Measurements from ENCODE around the gene ALDH1A1. TPM values are rescaled to one million over a fixed set of nuclear protein-coding genes. Genes with fewer than 3 reads are reported as not detected.

Gene ALDH1A1
- total RNA-seq, 1 donor from 2014 or later, result 0.27 TPM

GRCh38 chr9:72979405-72980100 lies 26.7 kb upstream of the ALDH1A1 start:
- no peaks in the 10 kb centered on the region for H3K36me3 Mint-ChIP-seq (ENCODE audit: low read depth)
- DNase-seq (ENCODE audit: low spot score), result no peak
- no peaks in the 10 kb centered on the region for H3K9me3 Mint-ChIP-seq (ENCODE audit: low read depth)
- TF ChIP-seq, protein P1, sequence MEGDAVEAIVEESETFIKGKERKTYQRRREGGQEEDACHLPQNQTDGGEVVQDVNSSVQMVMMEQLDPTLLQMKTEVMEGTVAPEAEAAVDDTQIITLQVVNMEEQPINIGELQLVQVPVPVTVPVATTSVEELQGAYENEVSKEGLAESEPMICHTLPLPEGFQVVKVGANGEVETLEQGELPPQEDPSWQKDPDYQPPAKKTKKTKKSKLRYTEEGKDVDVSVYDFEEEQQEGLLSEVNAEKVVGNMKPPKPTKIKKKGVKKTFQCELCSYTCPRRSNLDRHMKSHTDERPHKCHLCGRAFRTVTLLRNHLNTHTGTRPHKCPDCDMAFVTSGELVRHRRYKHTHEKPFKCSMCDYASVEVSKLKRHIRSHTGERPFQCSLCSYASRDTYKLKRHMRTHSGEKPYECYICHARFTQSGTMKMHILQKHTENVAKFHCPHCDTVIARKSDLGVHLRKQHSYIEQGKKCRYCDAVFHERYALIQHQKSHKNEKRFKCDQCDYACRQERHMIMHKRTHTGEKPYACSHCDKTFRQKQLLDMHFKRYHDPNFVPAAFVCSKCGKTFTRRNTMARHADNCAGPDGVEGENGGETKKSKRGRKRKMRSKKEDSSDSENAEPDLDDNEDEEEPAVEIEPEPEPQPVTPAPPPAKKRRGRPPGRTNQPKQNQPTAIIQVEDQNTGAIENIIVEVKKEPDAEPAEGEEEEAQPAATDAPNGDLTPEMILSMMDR (IDR thresholded peaks at IDR 0.05), result no peak
- H3K4me1 Mint-ChIP-seq (ENCODE audit: low read depth), result no peaks in the 10 kb centered on the region
- peaks cover 7% of the 10 kb centered on the region for H3K27me3 Mint-ChIP-seq (ENCODE audit: low read depth)
- H3K27ac Mint-ChIP-seq (ENCODE audit: unreplicated experiment), result no peak overlapping the region
- no peak overlapping the region for H3K4me3 Mint-ChIP-seq (ENCODE audit: unreplicated experiment)

DNA sequence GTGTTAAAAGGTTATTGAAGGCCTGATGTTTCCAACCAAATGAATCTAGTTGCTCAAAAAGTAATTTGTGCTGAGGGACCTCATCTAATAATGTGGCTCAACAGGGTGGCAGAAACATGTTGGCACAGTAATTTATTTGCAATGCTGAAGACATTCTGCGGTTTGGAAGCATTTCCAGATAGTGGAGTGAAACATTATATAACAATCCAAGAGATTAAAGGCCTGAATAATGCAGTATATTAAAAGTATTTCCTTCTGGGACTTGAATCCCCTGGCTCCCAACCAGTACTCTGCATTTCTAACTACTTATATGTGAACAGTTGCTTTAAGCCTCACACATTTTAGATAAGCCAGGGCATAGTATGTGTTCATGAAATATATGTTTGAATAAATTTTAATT lies 25.9 kb upstream of the ALDH1A1 start:
- Mint-ChIP-seq H3K27me3 (ENCODE audit: low read depth) (peaks cover 10% of the 10 kb centered on the region), H3K9me3 (ENCODE audit: low read depth) (no peaks in the 10 kb centered on the region), H3K4me3 (ENCODE audit: unreplicated experiment) (no peak overlapping the region), H3K4me1 (ENCODE audit: low read depth) (no peaks in the 10 kb centered on the region), H3K36me3 (ENCODE audit: low read depth) (no peaks in the 10 kb centered on the region), H3K27ac (ENCODE audit: unreplicated experiment) (no peak overlapping the region)
- no peak for DNase-seq (ENCODE audit: low spot score)
- TF ChIP-seq, protein P1 (IDR thresholded peaks at IDR 0.05), result no peak

DNA sequence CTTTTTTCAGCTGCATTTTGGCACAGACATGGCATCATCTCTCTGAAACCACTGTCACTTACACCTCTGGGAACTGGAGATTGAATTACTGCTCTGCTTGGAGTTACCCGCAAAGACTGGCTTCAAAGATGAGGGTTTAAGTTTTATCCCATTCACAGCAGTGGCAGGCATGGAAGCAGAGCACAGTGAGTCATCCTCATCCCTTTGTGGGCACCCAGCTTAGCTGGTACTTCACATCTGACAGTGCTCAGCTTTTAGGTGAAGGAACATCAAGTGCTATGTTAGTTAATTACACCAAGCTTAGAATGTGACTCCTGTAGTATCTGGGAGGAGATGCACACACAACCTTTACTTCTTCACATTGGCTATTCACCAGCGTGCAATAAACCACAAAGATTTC lies 24.8 kb upstream of the ALDH1A1 start:
- Mint-ChIP-seq H3K36me3 (ENCODE audit: low read depth) (no peaks in the 10 kb centered on the region), H3K27ac (ENCODE audit: unreplicated experiment) (no peak overlapping the region), H3K4me1 (ENCODE audit: low read depth) (no peaks in the 10 kb centered on the region), H3K27me3 (ENCODE audit: low read depth) (peaks cover 11% of the 10 kb centered on the region), H3K4me3 (ENCODE audit: unreplicated experiment) (no peak overlapping the region), H3K9me3 (ENCODE audit: low read depth) (no peaks in the 10 kb centered on the region)
- DNase-seq (ENCODE audit: low spot score), result no peak
- TF ChIP-seq, protein P1 (IDR thresholded peaks at IDR 0.05), result no peak

GRCh38 chr9:72974501-72974900 lies 21.6 kb upstream of the ALDH1A1 start:
- Mint-ChIP-seq H3K9me3 (ENCODE audit: low read depth) (no peaks in the 10 kb centered on the region), H3K27ac (ENCODE audit: unreplicated experiment) (no peak overlapping the region), H3K4me3 (ENCODE audit: unreplicated experiment) (no peak overlapping the region), H3K4me1 (ENCODE audit: low read depth) (no peaks in the 10 kb centered on the region), H3K27me3 (ENCODE audit: low read depth) (peaks cover 17% of the 10 kb centered on the region), H3K36me3 (ENCODE audit: low read depth) (no peaks in the 10 kb centered on the region)
- DNase-seq (ENCODE audit: low spot score), result no peak
- TF ChIP-seq, protein P1 (IDR thresholded peaks at IDR 0.05), result no peak

DNA sequence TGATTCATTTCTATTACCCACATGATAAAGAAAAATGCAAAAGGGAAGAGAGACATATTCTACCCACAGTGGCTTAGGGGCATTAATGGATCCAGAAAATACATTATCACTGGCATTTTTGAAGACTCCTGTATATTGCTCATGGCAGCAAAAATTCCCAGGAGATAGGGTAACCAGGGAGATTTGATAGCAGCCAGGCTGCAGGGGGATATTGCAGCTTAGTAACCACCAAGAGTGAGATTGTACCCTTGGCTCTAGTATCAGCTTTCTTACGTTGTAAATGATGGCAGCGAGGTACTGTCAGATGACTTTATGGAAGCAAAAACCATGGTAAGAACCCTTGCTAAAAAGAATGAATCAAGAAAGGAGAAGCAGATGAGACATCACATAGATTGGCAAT lies 19.8 kb upstream of the ALDH1A1 start:
- Mint-ChIP-seq H3K4me3 (ENCODE audit: unreplicated experiment) (no peak overlapping the region), H3K36me3 (ENCODE audit: low read depth) (no peaks in the 10 kb centered on the region), H3K9me3 (ENCODE audit: low read depth) (peaks cover 8% of the 10 kb centered on the region), H3K4me1 (ENCODE audit: low read depth) (no peaks in the 10 kb centered on the region), H3K27ac (ENCODE audit: unreplicated experiment) (no peak overlapping the region), H3K27me3 (ENCODE audit: low read depth) (peaks cover 17% of the 10 kb centered on the region)
- TF ChIP-seq, protein P1 (IDR thresholded peaks at IDR 0.05), result no peak
- DNase-seq (ENCODE audit: low spot score), result no peak

Data from chondrocyte (in vitro differentiated cells).